ENCODE measurements around the gene UBA7. TPM values are rescaled to one million over a fixed set of nuclear protein-coding genes. Genes with fewer than 3 reads are reported as not detected.

UBA7 gene
- total and polyA plus RNA-seq, 4 experiments from 2014 or later: 39.8 to 299 (median 157) TPM

- Histone ChIP-seq H3K4me1 (ENCODE audit: insufficient read depth, low read length) (peaks cover 36% of the 10 kb centered on the region), H3K36me3 (ENCODE audit: insufficient read depth, low read length) (peaks cover 25% of the 10 kb centered on the region), H3K9me3 (ENCODE audit: control insufficient read depth in 1 of 2, low read length in 2 of 2) (no peaks in the 10 kb centered on the region), H3K27ac (ENCODE audit: low read depth, low read length) (no peak overlapping the region), H3K4me3 (ENCODE audit: low read length in 2 of 2) (no peak overlapping the region), H3K27me3 (ENCODE audit: insufficient read depth, low read length) (no peaks in the 10 kb centered on the region)
- H3K27ac Mint-ChIP-seq: peak overlapping the region in 6 of 7 donors; percentile 47 to 78 (median 64)
- peaks cover 18 to 63% (median 40%) of the 10 kb centered on the region in 4 donors for H3K4me1 Mint-ChIP-seq
- H3K9me3 Mint-ChIP-seq: peaks cover 0 to 2% (median 0%) of the 10 kb centered on the region in 8 donors
- H3K27me3 Mint-ChIP-seq: peaks cover 0 to 4% of the 10 kb centered on the region in 2 donors
- ChIA-PET CTCF (ENCODE audit: partially characterized antibody) (interaction anchor here (0.8 to 14.9 kb wide), 3 partner anchors 7 to 33 kb away, joined by 3 to 310 read pairs (median 4); partner anchors contain the start of gene UBA7), POLR2A (ENCODE audit: partially characterized antibody) (interaction anchor here (0.8 to 8.8 kb wide), 4 partner anchors 7 to 86 kb away, joined by 3 to 121 read pairs (median 66); partner anchors contain the start of genes IP6K1 and UBA7)
- intact Hi-C loops (cut with micrococcal nuclease): no loop called here
- peak overlapping the region in 3 of 8 donors; percentile 8 to 66 (median 10) for H3K4me3 Mint-ChIP-seq
- peaks cover 10 to 39% of the 10 kb centered on the region in 2 donors for H3K36me3 Mint-ChIP-seq
- DNase-seq: no peak
Observed at GRCh38 chr3:49805897-49806701, 7.7 kb downstream of the UBA7 start.

GRCh38 chr3:49805367-49805782, 8.4 kb downstream of the UBA7 start:
- H3K4me1 ChIP-seq (ENCODE audit: insufficient read depth, low read length): peaks cover 36% of the 10 kb centered on the region
- intact Hi-C loops (cut with micrococcal nuclease): no loop called here
- no peaks in the 10 kb centered on the region for H3K27me3 ChIP-seq (ENCODE audit: insufficient read depth, low read length)
- H3K36me3 ChIP-seq (ENCODE audit: insufficient read depth, low read length): peaks cover 18% of the 10 kb centered on the region
- POLR2A ChIA-PET (ENCODE audit: partially characterized antibody): interaction anchor here (0.7 to 8.8 kb wide), 5 partner anchors 8 to 86 kb away, joined by 3 to 121 read pairs (median 46); partner anchors contain the start of genes AMIGO3, IP6K1 and UBA7
- CTCF ChIA-PET (ENCODE audit: partially characterized antibody): interaction anchor here (1.0 to 14.9 kb wide), 4 partner anchors 8 to 101 kb away, joined by 4 to 310 read pairs (median 4); partner anchors contain the start of gene UBA7
- H3K4me3 ChIP-seq (ENCODE audit: low read length in 2 of 2): no peak overlapping the region
- Mint-ChIP-seq H3K27ac (peak overlapping the region in 6 of 7 donors; percentile 25 to 93 (median 66)), H3K4me3 (peak overlapping the region in 3 of 8 donors; percentile 47 to 72 (median 66)), H3K9me3 (peaks cover 0 to 2% (median 0%) of the 10 kb centered on the region in 8 donors), H3K36me3 (peaks cover 7 to 33% of the 10 kb centered on the region in 2 donors), H3K4me1 (peaks cover 18 to 60% (median 40%) of the 10 kb centered on the region in 4 donors), H3K27me3 (peaks cover 0 to 4% of the 10 kb centered on the region in 2 donors)
- DNase-seq: no peak
- H3K9me3 ChIP-seq (ENCODE audit: control insufficient read depth in 1 of 2, low read length in 2 of 2): no peaks in the 10 kb centered on the region
- H3K27ac ChIP-seq (ENCODE audit: low read depth, low read length): no peak overlapping the region

- H3K4me1 Mint-ChIP-seq: peaks cover 18 to 60% (median 37%) of the 10 kb centered on the region in 4 donors
- Histone ChIP-seq H3K27ac (ENCODE audit: low read depth, low read length) (peak overlapping the region; percentile 78), H3K36me3 (ENCODE audit: insufficient read depth, low read length) (peaks cover 9% of the 10 kb centered on the region), H3K4me3 (ENCODE audit: low read length in 2 of 2) (no peak overlapping the region), H3K27me3 (ENCODE audit: insufficient read depth, low read length) (no peaks in the 10 kb centered on the region), H3K9me3 (ENCODE audit: control insufficient read depth in 1 of 2, low read length in 2 of 2) (no peaks in the 10 kb centered on the region), H3K4me1 (ENCODE audit: insufficient read depth, low read length) (peaks cover 36% of the 10 kb centered on the region)
- H3K27me3 Mint-ChIP-seq: peaks cover 0 to 4% of the 10 kb centered on the region in 2 donors
- peak overlapping the region in 6 of 7 donors; percentile 13 to 93 (median 78) for H3K27ac Mint-ChIP-seq
- H3K9me3 Mint-ChIP-seq: peaks cover 0 to 2% (median 0%) of the 10 kb centered on the region in 8 donors
- peaks cover 4 to 25% of the 10 kb centered on the region in 2 donors for H3K36me3 Mint-ChIP-seq
- H3K4me3 Mint-ChIP-seq: peak overlapping the region; percentile 76 to 92 (median 82)
- DNase-seq: no peak
- ChIA-PET CTCF (ENCODE audit: partially characterized antibody) (interaction anchor here (1.0 to 14.9 kb wide), 8 partner anchors 9 to 265 kb away, joined by 3 to 310 read pairs (median 6); partner anchors contain the start of gene UBA7), POLR2A (ENCODE audit: partially characterized antibody) (interaction anchor here (1.0 to 8.8 kb wide), 9 partner anchors 9 to 285 kb away, joined by 3 to 121 read pairs (median 12); partner anchors contain the start of genes AMIGO3, IP6K1, RBM5 and UBA7)
- intact Hi-C loops (cut with micrococcal nuclease): no loop called here
Observed at GRCh38 chr3:49804141-49805041, 9.4 kb downstream of the UBA7 start.

GRCh38 chr3:49803465-49804140, 10.2 kb downstream of the UBA7 start:
- CTCF ChIA-PET (ENCODE audit: partially characterized antibody): interaction anchor here (0.6 to 14.9 kb wide), 15 partner anchors 8 to 264 kb away, joined by 3 to 310 read pairs (median 7); partner anchors contain the start of genes AMIGO3, IP6K1 and UBA7
- peaks cover 0 to 4% of the 10 kb centered on the region in 2 donors for H3K27me3 Mint-ChIP-seq
- peaks cover 0 to 2% (median 0%) of the 10 kb centered on the region in 8 donors for H3K9me3 Mint-ChIP-seq
- peak overlapping the region; percentile 67 to 91 (median 81) for H3K27ac Mint-ChIP-seq
- DNase-seq: peak; percentile 43 to 70 (median 46)
- peaks cover under 1% of the 10 kb centered on the region for H3K36me3 ChIP-seq (ENCODE audit: insufficient read depth, low read length)
- peaks cover 18 to 57% (median 37%) of the 10 kb centered on the region in 4 donors for H3K4me1 Mint-ChIP-seq
- H3K4me3 Mint-ChIP-seq: peak overlapping the region; percentile 76 to 92 (median 82)
- no peaks in the 10 kb centered on the region for H3K9me3 ChIP-seq (ENCODE audit: control insufficient read depth in 1 of 2, low read length in 2 of 2)
- H3K4me1 ChIP-seq (ENCODE audit: insufficient read depth, low read length): peaks cover 36% of the 10 kb centered on the region
- POLR2A ChIA-PET (ENCODE audit: partially characterized antibody): interaction anchor here (0.6 to 8.8 kb wide), 20 partner anchors 10 to 534 kb away, joined by 3 to 121 read pairs (median 6); partner anchors contain the start of genes AMIGO3, IP6K1, MON1A and RBM5
- peak overlapping the region; percentile 78 for H3K27ac ChIP-seq (ENCODE audit: low read depth, low read length)
- peak overlapping the region; percentile 47 to 74 for H3K4me3 ChIP-seq (ENCODE audit: low read length in 2 of 2)
- H3K27me3 ChIP-seq (ENCODE audit: insufficient read depth, low read length): no peaks in the 10 kb centered on the region
- intact Hi-C loops (cut with micrococcal nuclease): loop anchor here (1.0 to 2.0 kb wide), 3 partner anchors 10 to 285 kb away; partner anchors contain the start of genes AMIGO3, RBM5 and UBA7
- peaks cover 3 to 17% of the 10 kb centered on the region in 2 donors for H3K36me3 Mint-ChIP-seq

DNA sequence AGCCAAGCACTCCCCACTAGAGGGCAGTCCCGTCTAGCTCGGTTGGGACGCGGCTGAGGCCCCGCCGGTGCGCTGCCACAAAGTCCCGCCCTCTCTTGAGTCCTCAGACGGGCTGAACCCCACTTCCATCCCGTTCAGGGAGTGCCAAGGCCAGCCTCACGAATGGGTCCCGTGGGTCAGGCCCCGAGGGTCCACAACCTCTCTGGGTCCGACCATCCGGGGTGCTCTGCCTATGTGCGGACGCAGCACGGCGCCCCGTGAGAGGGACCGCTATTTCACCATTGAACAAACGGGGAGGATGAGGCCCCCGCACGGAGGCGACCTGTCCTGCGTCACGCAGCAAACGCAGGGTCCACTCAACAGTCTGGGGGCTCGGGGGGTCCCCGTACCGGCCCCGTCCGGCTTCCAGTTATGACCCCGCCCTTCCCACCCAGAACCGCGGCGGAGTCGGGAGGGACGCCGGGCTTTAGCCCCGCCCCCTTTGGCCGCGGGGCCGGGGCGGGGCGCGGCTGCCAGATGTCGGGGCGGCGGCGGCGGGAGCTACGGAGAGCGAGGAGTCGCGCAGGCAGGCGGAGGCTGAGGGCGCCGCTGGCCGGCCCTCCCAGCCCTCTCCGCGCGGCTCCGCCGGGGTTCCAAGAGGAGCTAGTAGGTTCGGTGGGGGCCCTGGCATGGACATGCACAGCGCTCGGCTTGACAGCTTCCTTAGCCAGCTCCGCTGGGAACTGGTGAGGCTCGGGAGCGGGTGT, 10.9 kb downstream of the UBA7 start, which contains the start of gene INKA1:
Gene INKA1 (plus strand): TSS at position 543 of the 746 bp plus-strand sequence. CDS start 132 bp downstream, at position 675.
- H3K9me3 ChIP-seq (ENCODE audit: control insufficient read depth in 1 of 2, low read length in 2 of 2): no peaks in the 10 kb centered on the region
- H3K36me3 Mint-ChIP-seq: peaks cover 3 to 12% of the 10 kb centered on the region in 2 donors
- peak; percentile 86 to 88 (median 88) for DNase-seq
- H3K27ac Mint-ChIP-seq: peak within 1 kb of the TSS; percentile 87 to 98 (median 95)
- peak within 1 kb of the TSS; percentile 78 for H3K27ac ChIP-seq (ENCODE audit: low read depth, low read length)
- peaks cover 0 to 4% of the 10 kb centered on the region in 2 donors for H3K27me3 Mint-ChIP-seq
- ChIA-PET POLR2A (ENCODE audit: partially characterized antibody) (interaction anchor here (0.5 to 8.8 kb wide), 24 partner anchors 10 to 766 kb away, joined by 3 to 121 read pairs (median 6); partner anchors contain the start of genes AMIGO3, GMPPB, HEMK1 and IP6K1), CTCF (ENCODE audit: partially characterized antibody) (interaction anchor here (0.6 to 14.9 kb wide), 22 partner anchors 9 to 390 kb away, joined by 3 to 310 read pairs (median 4); partner anchors contain the start of genes AMIGO3, IP6K1 and UBA7)
- intact Hi-C loops (cut with micrococcal nuclease): loop anchor here (1.0 to 2.0 kb wide), 6 partner anchors 10 to 286 kb away; partner anchors contain the start of genes AMIGO3, IP6K1, RBM5 and UBA7
- peak within 1 kb of the TSS; percentile 89 to 94 (median 92) for H3K4me3 Mint-ChIP-seq
- H3K4me1 ChIP-seq (ENCODE audit: insufficient read depth, low read length): peaks cover 32% of the 10 kb centered on the region
- no peaks in the 10 kb centered on the region for H3K36me3 ChIP-seq (ENCODE audit: insufficient read depth, low read length)
- peaks cover 18 to 50% (median 33%) of the 10 kb centered on the region in 4 donors for H3K4me1 Mint-ChIP-seq
- no peaks in the 10 kb centered on the region for H3K27me3 ChIP-seq (ENCODE audit: insufficient read depth, low read length)
- peaks cover 0 to 2% (median 0%) of the 10 kb centered on the region in 8 donors for H3K9me3 Mint-ChIP-seq
- H3K4me3 ChIP-seq (ENCODE audit: low read length in 2 of 2): peak within 1 kb of the TSS; percentile 74 to 84
